OCI-LY1 (cell line): Measurements from ENCODE around the gene SORBS1.

ENCODE experiments used
- H2AFZ ChIP-seq: fragments of 200-600 bp; sonication (generic), shearing (Covaris generic); 2 replicates; pipeline ENCODE4 v1.6.0; 2014; ENCODE audit warnings: antibody characterized with exemption, mild to moderate bottlenecking, low read length
- H3F3A ChIP-seq: fragments of 200-600 bp; sonication (generic), shearing (Covaris generic); 2 replicates; pipeline ENCODE4 v1.6.0; 2014; ENCODE audit warnings: mild to moderate bottlenecking, antibody characterized with exemption, low read length, moderate library complexity; ENCODE audit not compliant: insufficient read depth
- H3K27ac ChIP-seq: fragments of 200-600 bp; sonication (generic); 2 replicates; pipeline ENCODE4 v1.5.1; 2014; ENCODE audit warnings: low read length, mixed run types, mild to moderate bottlenecking, low read depth; ENCODE audit not compliant: poor library complexity, severe bottlenecking
- H3K27me3 ChIP-seq: fragments of 200-600 bp; sonication (generic); 2 replicates; pipeline ENCODE4 v1.6.0; 2014; ENCODE audit warnings: antibody characterized with exemption, mild to moderate bottlenecking, low read length, moderate library complexity; ENCODE audit not compliant: insufficient read depth
- H3K36me3 ChIP-seq: fragments of 200-600 bp; sonication (generic); 2 replicates; pipeline ENCODE4 v1.6.1; 2014; ENCODE audit warnings: mild to moderate bottlenecking, antibody characterized with exemption, low read length, moderate library complexity, mixed read lengths; ENCODE audit not compliant: insufficient read depth
- H3K4me1 ChIP-seq: fragments of 200-600 bp; sonication (generic); 2 replicates; pipeline ENCODE4 v1.5.1; 2014; ENCODE audit warnings: mild to moderate bottlenecking, low read length, moderate library complexity; ENCODE audit not compliant: insufficient read depth, severe bottlenecking
- H3K4me2 ChIP-seq: fragments of 200-600 bp; sonication (generic), shearing (Covaris generic); 2 replicates; pipeline ENCODE4 v1.6.1; 2014; ENCODE audit warnings: low read length
- H3K4me3 ChIP-seq: fragments of 200-600 bp; sonication (generic); 2 replicates; pipeline ENCODE4 v1.5.1; 2014; ENCODE audit warnings: low read length, low read depth, mild to moderate bottlenecking, mixed read lengths; ENCODE audit not compliant: poor library complexity, severe bottlenecking
- H3K79me2 ChIP-seq: fragments of 200-600 bp; shearing (Covaris generic); 2 replicates; pipeline ENCODE4 v1.6.1; 2016; ENCODE audit warnings: mixed run types, low read length, mixed read lengths; ENCODE audit not compliant: insufficient read depth
- H3K9ac ChIP-seq: fragments of 200-600 bp; sonication (generic), shearing (Covaris generic); 2 replicates; pipeline ENCODE4 v1.6.1; 2014; ENCODE audit warnings: mild to moderate bottlenecking, low read length, mixed read lengths
- H3K9me2 ChIP-seq: fragments of 200-600 bp; sonication (generic), shearing (Covaris generic); 2 replicates; pipeline ENCODE4 v1.6.1; 2014; ENCODE audit warnings: low read depth, mild to moderate bottlenecking, low read length, mixed read lengths
- H3K9me3 ChIP-seq: fragments of 200-600 bp; shearing (Covaris generic); 2 replicates; pipeline ENCODE4 v1.6.1; 2014; ENCODE audit warnings: low read length, mixed read lengths
- H4K20me1 ChIP-seq: fragments of 200-600 bp; sonication (generic), shearing (Covaris generic); 2 replicates; pipeline ENCODE4 v1.6.0; 2016; ENCODE audit warnings: mild to moderate bottlenecking, low read length; ENCODE audit not compliant: insufficient read depth
- EZH2 ChIP-seq: fragments of 200-600 bp; sonication (generic), shearing (Covaris generic); IDR thresholded peaks from 2 replicates; pipeline ENCODE4 v1.8.0; 2017; ENCODE audit warnings: borderline replicate concordance, mixed run types, mild to moderate bottlenecking, antibody characterized with exemption, low read length, moderate library complexity, mixed read lengths
- TF ChIP-seq, protein P1 (sequence below): fragments of 200-600 bp; sonication (generic), shearing (Covaris generic); IDR thresholded peaks from 2 replicates; pipeline ENCODE4 v1.5.1; 2017; ENCODE audit warnings: mild to moderate bottlenecking, antibody characterized with exemption, low read length, moderate library complexity, mixed read lengths

SORBS1 gene

DNA sequence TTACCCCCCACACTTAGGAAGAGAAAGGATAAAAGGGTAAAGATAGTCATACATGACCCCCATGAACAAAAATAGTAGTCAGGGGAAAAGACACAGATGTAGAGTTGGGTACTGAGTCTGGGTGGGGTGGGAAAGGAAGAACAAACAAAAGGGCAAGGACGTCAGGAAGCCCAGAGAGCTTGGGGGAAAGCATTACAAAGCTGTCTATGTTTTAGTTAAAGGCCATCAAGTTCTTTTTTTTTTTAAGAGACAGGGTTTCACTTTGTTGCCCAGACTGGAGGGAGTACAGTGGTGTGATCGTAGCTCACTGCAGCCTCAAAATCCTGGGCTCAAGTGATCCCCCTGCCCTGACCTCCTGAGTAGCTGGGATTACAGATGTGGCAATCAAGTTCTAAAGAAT is 172.0 kb downstream of the SORBS1 start:
- no peak for TF ChIP-seq EZH2
- TF ChIP-seq, protein P1, sequence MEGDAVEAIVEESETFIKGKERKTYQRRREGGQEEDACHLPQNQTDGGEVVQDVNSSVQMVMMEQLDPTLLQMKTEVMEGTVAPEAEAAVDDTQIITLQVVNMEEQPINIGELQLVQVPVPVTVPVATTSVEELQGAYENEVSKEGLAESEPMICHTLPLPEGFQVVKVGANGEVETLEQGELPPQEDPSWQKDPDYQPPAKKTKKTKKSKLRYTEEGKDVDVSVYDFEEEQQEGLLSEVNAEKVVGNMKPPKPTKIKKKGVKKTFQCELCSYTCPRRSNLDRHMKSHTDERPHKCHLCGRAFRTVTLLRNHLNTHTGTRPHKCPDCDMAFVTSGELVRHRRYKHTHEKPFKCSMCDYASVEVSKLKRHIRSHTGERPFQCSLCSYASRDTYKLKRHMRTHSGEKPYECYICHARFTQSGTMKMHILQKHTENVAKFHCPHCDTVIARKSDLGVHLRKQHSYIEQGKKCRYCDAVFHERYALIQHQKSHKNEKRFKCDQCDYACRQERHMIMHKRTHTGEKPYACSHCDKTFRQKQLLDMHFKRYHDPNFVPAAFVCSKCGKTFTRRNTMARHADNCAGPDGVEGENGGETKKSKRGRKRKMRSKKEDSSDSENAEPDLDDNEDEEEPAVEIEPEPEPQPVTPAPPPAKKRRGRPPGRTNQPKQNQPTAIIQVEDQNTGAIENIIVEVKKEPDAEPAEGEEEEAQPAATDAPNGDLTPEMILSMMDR = no peak
- no peaks in the 10 kb centered on the region for H3K4me1 ChIP-seq
- no peaks in the 10 kb centered on the region for H3K9me2 ChIP-seq
- H3K4me3 ChIP-seq = no peak overlapping the region
- H3K4me2 ChIP-seq = no peak overlapping the region
- no peaks in the 10 kb centered on the region for H3K27me3 ChIP-seq
- H3K36me3 ChIP-seq = no peaks in the 10 kb centered on the region
- no peak overlapping the region for H3K27ac ChIP-seq
- H3K9me3 ChIP-seq = no peaks in the 10 kb centered on the region
- H3K79me2 ChIP-seq = no peaks in the 10 kb centered on the region
- H2AFZ ChIP-seq = no peak overlapping the region
- no peaks in the 10 kb centered on the region for H4K20me1 ChIP-seq
- no peak overlapping the region for H3K9ac ChIP-seq
- no peaks in the 10 kb centered on the region for H3F3A ChIP-seq

DNA sequence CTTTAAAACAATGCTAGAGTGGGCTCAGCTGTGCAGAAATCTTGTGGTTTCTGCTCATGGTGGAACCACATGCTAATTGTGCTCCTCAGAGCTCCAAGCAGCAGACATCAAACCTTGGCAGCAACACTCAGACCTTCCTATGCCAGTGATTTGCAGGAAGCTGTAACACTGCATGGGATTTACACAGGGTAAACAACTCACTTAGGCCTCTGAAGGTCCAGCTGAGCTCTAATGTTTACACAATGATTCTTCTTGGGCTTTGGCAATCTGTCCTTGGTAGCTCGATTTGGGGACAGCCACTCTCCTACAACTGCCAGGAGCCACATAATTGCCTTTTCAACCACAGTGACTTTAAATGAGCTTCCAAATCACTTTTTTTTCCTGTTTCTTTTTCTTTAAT is 172.6 kb downstream of the SORBS1 start:
- Histone ChIP-seq H2AFZ (no peak overlapping the region), H3K4me1 (no peaks in the 10 kb centered on the region), H3F3A (no peaks in the 10 kb centered on the region), H3K9me3 (no peaks in the 10 kb centered on the region), H4K20me1 (no peaks in the 10 kb centered on the region), H3K4me2 (no peak overlapping the region), H3K79me2 (no peaks in the 10 kb centered on the region), H3K27ac (no peak overlapping the region), H3K9me2 (no peaks in the 10 kb centered on the region), H3K27me3 (no peaks in the 10 kb centered on the region), H3K36me3 (no peaks in the 10 kb centered on the region), H3K9ac (no peak overlapping the region), H3K4me3 (no peak overlapping the region)
- TF ChIP-seq, protein P1 = no peak
- no peak for TF ChIP-seq EZH2

DNA sequence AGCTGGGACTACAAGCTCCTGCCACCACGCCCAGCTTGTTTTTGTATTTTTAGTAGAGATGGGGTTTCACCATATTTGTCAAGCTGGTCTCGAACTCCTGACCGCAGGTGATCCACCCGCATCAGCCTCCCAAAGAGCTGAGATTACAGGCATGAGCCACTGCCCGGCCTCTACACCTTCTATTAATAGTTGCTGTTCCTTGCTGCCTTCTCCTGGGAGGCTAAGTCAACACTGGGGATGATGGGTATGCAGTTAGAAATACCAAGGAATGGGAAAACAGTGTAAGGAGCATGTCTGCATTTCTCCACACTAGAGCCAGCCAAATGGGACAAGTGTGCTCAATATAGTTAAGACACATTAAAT is 173.1 kb downstream of the SORBS1 start:
- no peaks in the 10 kb centered on the region for H3K36me3 ChIP-seq
- no peak overlapping the region for H3K9ac ChIP-seq
- no peak overlapping the region for H3K4me3 ChIP-seq
- no peak overlapping the region for H3K27ac ChIP-seq
- no peaks in the 10 kb centered on the region for H3K27me3 ChIP-seq
- H3K79me2 ChIP-seq = no peaks in the 10 kb centered on the region
- H3F3A ChIP-seq = no peaks in the 10 kb centered on the region
- no peaks in the 10 kb centered on the region for H3K9me2 ChIP-seq
- TF ChIP-seq EZH2 = no peak
- TF ChIP-seq, protein P1 = no peak
- no peaks in the 10 kb centered on the region for H4K20me1 ChIP-seq
- H2AFZ ChIP-seq = no peak overlapping the region
- no peaks in the 10 kb centered on the region for H3K4me1 ChIP-seq
- no peak overlapping the region for H3K4me2 ChIP-seq
- no peaks in the 10 kb centered on the region for H3K9me3 ChIP-seq
